Rectal smooth muscle tissue (tissue), 1 donor: Measurements from ENCODE around the gene TRABD.
A peak's percentile ranks its signal among the peaks of the same experiment; 100 is the strongest.
"Not testable (repeated sequence)": the region's sequence is repeated elsewhere in the genome, so short reads cannot be mapped to it uniquely, and the experiment has no call there.

ENCODE experiments used
- H3K27ac ChIP-seq: one replicate; pipeline ENCODE4 v1.7.0; 2013; ENCODE audit warnings: low read depth, low read length, inconsistent platforms
- H3K27me3 ChIP-seq: one replicate; pipeline ENCODE4 v1.7.0; 2013; ENCODE audit warnings: low read length; ENCODE audit not compliant: control insufficient read depth, insufficient read depth
- H3K36me3 ChIP-seq: one replicate; pipeline ENCODE4 v1.7.0; 2013; ENCODE audit warnings: low read length; ENCODE audit not compliant: control insufficient read depth, insufficient read depth
- H3K4me1 ChIP-seq: one replicate; pipeline ENCODE4 v1.7.0; 2013; ENCODE audit warnings: low read length; ENCODE audit not compliant: control insufficient read depth, insufficient read depth
- H3K4me3 ChIP-seq: one replicate; pipeline ENCODE4 v1.7.0; 2013; ENCODE audit warnings: low read length
- H3K9ac ChIP-seq: one replicate; pipeline ENCODE4 v1.7.0; 2013; ENCODE audit warnings: low read length

TRABD gene

GRCh38 chr22:50185375-50186087 lies at the start of gene TRABD:
TSS of gene TRABD (plus strand) at chr22:50185913. CDS start at chr22:50193061, 7,148 bp downstream.
- peak within 1 kb of the TSS; percentile 67 for H3K4me3 ChIP-seq
- H3K36me3 ChIP-seq, result no peaks in the 10 kb centered on the region
- H3K27ac ChIP-seq, result no peak within 1 kb of the TSS
- no peaks in the 10 kb centered on the region for H3K27me3 ChIP-seq
- peaks cover 11% of the 10 kb centered on the region for H3K4me1 ChIP-seq
- H3K9ac ChIP-seq, result peak within 1 kb of the TSS; percentile 8

GRCh38 chr22:50136581-50137015 lies 49.1 kb upstream of the TRABD start:
- no peak overlapping the region for H3K9ac ChIP-seq
- no peak overlapping the region for H3K4me3 ChIP-seq
- H3K36me3 ChIP-seq, result no peaks in the 10 kb centered on the region
- H3K27ac ChIP-seq, result no peak overlapping the region
- peaks cover 5% of the 10 kb centered on the region for H3K4me1 ChIP-seq
- H3K27me3 ChIP-seq, result no peaks in the 10 kb centered on the region

- H3K9ac ChIP-seq, H3K4me1 ChIP-seq, H3K36me3 ChIP-seq, H3K27ac ChIP-seq, H3K4me3 ChIP-seq, H3K27me3 ChIP-seq: not testable (repeated sequence)
Measured at GRCh38 chr22:50137277-50137676, 48.4 kb upstream of the TRABD start.

- Histone ChIP-seq H3K4me1 (peaks cover 5% of the 10 kb centered on the region), H3K4me3 (no peak overlapping the region), H3K36me3 (no peaks in the 10 kb centered on the region), H3K27ac (no peak overlapping the region), H3K27me3 (no peaks in the 10 kb centered on the region), H3K9ac (no peak overlapping the region)
Measured at GRCh38 chr22:50138041-50138440, 47.7 kb upstream of the TRABD start.

GRCh38 chr22:50138988-50139387 lies 46.7 kb upstream of the TRABD start:
- Histone ChIP-seq H3K27ac (no peak overlapping the region), H3K27me3 (no peaks in the 10 kb centered on the region), H3K4me1 (peaks cover 5% of the 10 kb centered on the region), H3K36me3 (no peaks in the 10 kb centered on the region), H3K4me3 (no peak overlapping the region), H3K9ac (no peak overlapping the region)

GRCh38 chr22:50139843-50140415 lies 45.8 kb upstream of the TRABD start:
- no peaks in the 10 kb centered on the region for H3K27me3 ChIP-seq
- no peak overlapping the region for H3K27ac ChIP-seq
- no peaks in the 10 kb centered on the region for H3K36me3 ChIP-seq
- no peak overlapping the region for H3K9ac ChIP-seq
- no peak overlapping the region for H3K4me3 ChIP-seq
- H3K4me1 ChIP-seq, result peaks cover 5% of the 10 kb centered on the region

GRCh38 chr22:50140615-50141014 lies 45.1 kb upstream of the TRABD start:
- no peak overlapping the region for H3K4me3 ChIP-seq
- no peaks in the 10 kb centered on the region for H3K27me3 ChIP-seq
- no peaks in the 10 kb centered on the region for H3K36me3 ChIP-seq
- no peak overlapping the region for H3K27ac ChIP-seq
- no peak overlapping the region for H3K9ac ChIP-seq
- peaks cover 5% of the 10 kb centered on the region for H3K4me1 ChIP-seq

- H3K9ac ChIP-seq, result no peak overlapping the region
- H3K4me1 ChIP-seq, result peaks cover 3% of the 10 kb centered on the region
- peaks cover 3% of the 10 kb centered on the region for H3K27me3 ChIP-seq
Measured at GRCh38 chr22:50141462-50141861, 44.3 kb upstream of the TRABD start.

GRCh38 chr22:50141891-50142363 lies 43.8 kb upstream of the TRABD start:
- H3K27ac ChIP-seq, result no peak overlapping the region
- no peak overlapping the region for H3K9ac ChIP-seq
- no peaks in the 10 kb centered on the region for H3K36me3 ChIP-seq
- no peak overlapping the region for H3K4me3 ChIP-seq
- no peaks in the 10 kb centered on the region for H3K4me1 ChIP-seq
- H3K27me3 ChIP-seq, result peaks cover 4% of the 10 kb centered on the region

More at GRCh38 chr22:50141462-50141861, 44.3 kb upstream of the TRABD start:
- Histone ChIP-seq H3K36me3 (no peaks in the 10 kb centered on the region), H3K4me3 (no peak overlapping the region), H3K27ac (no peak overlapping the region)

- Histone ChIP-seq H3K36me3 (no peaks in the 10 kb centered on the region), H3K4me3 (no peak overlapping the region), H3K9ac (no peak overlapping the region), H3K27me3 (peaks cover 4% of the 10 kb centered on the region), H3K4me1 (no peaks in the 10 kb centered on the region), H3K27ac (no peak overlapping the region)
Measured at GRCh38 chr22:50143096-50143495, 42.6 kb upstream of the TRABD start.

GRCh38 chr22:50144005-50144614 lies 41.6 kb upstream of the TRABD start:
- H3K36me3 ChIP-seq, result no peaks in the 10 kb centered on the region
- no peak overlapping the region for H3K27ac ChIP-seq
- no peaks in the 10 kb centered on the region for H3K4me1 ChIP-seq
- no peak overlapping the region for H3K9ac ChIP-seq
- peaks cover 4% of the 10 kb centered on the region for H3K27me3 ChIP-seq
- H3K4me3 ChIP-seq, result no peak overlapping the region

GRCh38 chr22:50145721-50146438 lies 39.8 kb upstream of the TRABD start:
- Histone ChIP-seq H3K4me1 (no peaks in the 10 kb centered on the region), H3K9ac (no peak overlapping the region), H3K27me3 (peaks cover 4% of the 10 kb centered on the region), H3K36me3 (no peaks in the 10 kb centered on the region), H3K4me3 (no peak overlapping the region), H3K27ac (no peak overlapping the region)
